Measurements from ENCODE around the gene SYNRG. TPM values are rescaled to one million over a fixed set of nuclear protein-coding genes. Genes with fewer than 3 reads are reported as not detected.

Gene SYNRG
- total and polyA plus RNA-seq, 2 of the 13 experiments (the other 11 are each of a cell fraction or from before 2014, with no cell fraction given): 7.3 to 8.7 TPM

DNA sequence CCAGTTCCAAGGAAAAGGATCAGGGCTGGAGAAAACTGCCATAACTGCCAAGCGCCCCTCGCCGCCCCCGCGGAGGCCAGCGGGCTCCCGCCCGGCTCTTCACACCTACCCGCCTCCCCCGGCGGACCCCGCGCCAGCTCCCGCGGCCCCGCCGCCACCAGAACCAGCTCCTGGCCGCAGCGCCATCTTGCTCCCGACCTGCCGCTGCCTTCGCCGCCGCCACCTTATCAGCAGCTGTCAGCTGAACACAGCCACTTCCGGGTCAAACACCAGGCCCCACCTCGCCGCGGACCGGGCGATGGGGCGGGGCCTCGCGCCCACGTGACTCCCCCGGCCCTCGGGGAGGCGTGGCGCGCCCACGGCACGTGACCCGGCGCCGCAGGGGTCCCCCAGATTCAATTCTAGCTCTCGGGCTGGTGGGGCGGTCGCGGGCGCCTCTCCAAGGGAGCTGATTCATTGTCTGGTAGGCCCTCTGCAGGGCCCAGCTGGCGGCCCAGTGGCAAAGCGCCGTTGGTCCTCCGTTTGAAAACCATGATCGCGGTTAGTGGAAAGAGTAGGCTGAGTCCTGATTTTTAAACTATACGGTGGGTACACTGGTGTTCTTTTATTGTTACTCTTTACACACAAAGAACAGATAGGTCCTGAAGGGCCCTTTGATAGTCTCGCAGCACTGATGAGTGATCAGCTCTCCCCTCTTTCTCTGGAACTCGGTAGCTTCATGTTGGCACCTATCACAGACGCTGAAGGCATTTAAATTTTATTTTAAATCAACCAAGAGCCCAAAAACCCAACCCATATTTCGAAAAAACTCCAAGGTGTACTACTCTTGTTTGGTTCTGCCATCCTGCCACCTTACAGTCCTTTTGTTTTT, at the start of gene SYNRG (continued):
- TF ChIP-seq NFE2 (CRISPR knock-in tag; IDR thresholded peaks at IDR 0.05): peak; percentile 44; the same call in 1 of the 2 replicates
- no peak for TF ChIP-seq ARNT (IDR thresholded peaks at IDR 0.05)
- no peak for TF ChIP-seq NBN (conservative IDR thresholded peaks at IDR 0.05)
- no peak for TF ChIP-seq TCF7L2 (IDR thresholded peaks at IDR 0.05; ENCODE audit: low read depth, low read length)
- 0 out of 2 replicates have a peak, but pooled peaks have one; percentile 11 for TF ChIP-seq ZNF367 (CRISPR knock-in tag; IDR thresholded peaks at IDR 0.05; ENCODE audit: borderline replicate concordance)
- peak; percentile 88 for TF ChIP-seq KMT2B (CRISPR knock-in tag; IDR thresholded peaks at IDR 0.05)
- 0 out of 2 replicates have a peak, but pooled peaks have one; percentile 43 for TF ChIP-seq NRL (CRISPR knock-in tag; IDR thresholded peaks at IDR 0.05; ENCODE audit: borderline replicate concordance)
- TF ChIP-seq HMG20B (CRISPR knock-in tag; conservative IDR thresholded peaks at IDR 0.05): no peak
- no peak for TF ChIP-seq ATM (IDR thresholded peaks at IDR 0.05; ENCODE audit: borderline replicate concordance)
- TF ChIP-seq KDM2A (CRISPR knock-in tag; IDR thresholded peaks at IDR 0.05; ENCODE audit: borderline replicate concordance, low read depth): peak; percentile 100
- TF ChIP-seq EEA1 (CRISPR knock-in tag; IDR thresholded peaks at IDR 0.05; ENCODE audit: borderline replicate concordance): no peak
- peak; percentile 80 for TF ChIP-seq ZSCAN21 (CRISPR knock-in tag; IDR thresholded peaks at IDR 0.05; ENCODE audit: borderline replicate concordance)
- TF ChIP-seq, protein P1, sequence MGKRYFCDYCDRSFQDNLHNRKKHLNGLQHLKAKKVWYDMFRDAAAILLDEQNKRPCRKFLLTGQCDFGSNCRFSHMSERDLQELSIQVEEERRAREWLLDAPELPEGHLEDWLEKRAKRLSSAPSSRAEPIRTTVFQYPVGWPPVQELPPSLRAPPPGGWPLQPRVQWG (CRISPR knock-in tag; IDR thresholded peaks at IDR 0.05; ENCODE audit: borderline replicate concordance, low read depth): no peak
- peak; percentile 73; the same call in 1 of the 2 replicates for TF ChIP-seq TMF1 (CRISPR knock-in tag; IDR thresholded peaks at IDR 0.05; ENCODE audit: low read depth)
- peak; percentile 56 for TF ChIP-seq ZNF883 (CRISPR knock-in tag; IDR thresholded peaks at IDR 0.05; ENCODE audit: not compliant biosample characterization)
- TF ChIP-seq ZNF205 (CRISPR knock-in tag; IDR thresholded peaks at IDR 0.05): 0 out of 2 replicates have a peak, but pooled peaks have one; percentile 45
- no peak for TF ChIP-seq ZNF24 (IDR thresholded peaks at IDR 0.05)
- peak; percentile 77 for TF ChIP-seq ZNF501 (CRISPR knock-in tag; IDR thresholded peaks at IDR 0.05)
- no peak for TF ChIP-seq ZNF441 (CRISPR knock-in tag; IDR thresholded peaks at IDR 0.05; ENCODE audit: borderline replicate concordance)
- TF ChIP-seq CEBPZ (IDR thresholded peaks at IDR 0.05; ENCODE audit: low read length): no peak
- no peak for TF ChIP-seq KDM1A (CRISPR knock-in tag; IDR thresholded peaks at IDR 0.05)
- TF ChIP-seq MXD4 (CRISPR knock-in tag; IDR thresholded peaks at IDR 0.05): peak; percentile 77; the same call in 1 of the 2 replicates
- no peak for TF ChIP-seq LCORL (IDR thresholded peaks at IDR 0.05)
- no peak for TF ChIP-seq LCORL (CRISPR knock-in tag; IDR thresholded peaks at IDR 0.05)
- TF ChIP-seq ZFP36 (IDR thresholded peaks at IDR 0.05; ENCODE audit: borderline replicate concordance, low read depth, low read length, partially characterized antibody): no peak
- TF ChIP-seq ARNT2 (CRISPR knock-in tag; IDR thresholded peaks at IDR 0.05; ENCODE audit: low read depth): peak; percentile 58; the same call in 1 of the 2 replicates
- TF ChIP-seq ZBTB46 (CRISPR knock-in tag; IDR thresholded peaks at IDR 0.05; ENCODE audit: borderline replicate concordance): no peak

Data from HepG2 (cell line).